HTERT RPE-1 (cell line): ENCODE data around the gene FGA.
"Not testable (repeated sequence)": the region's sequence is repeated elsewhere in the genome, so short reads cannot be mapped to it uniquely, and the experiment has no call there.

ENCODE experiments used
- in situ Hi-C: fragments of 300-500 bp; cut with MboI; formaldehyde crosslinking; loops from 4 replicates; pipeline ENCODE4 v1.14.3; 2020; ENCODE audit warnings: low sequenced_read_pairs

FGA gene

GRCh38 chr4:154608361-154609252, 18.1 kb upstream of the FGA start:
- in situ Hi-C loops = no loop called here

GRCh38 chr4:154606728-154607723, 16.5 kb upstream of the FGA start:
- in situ Hi-C loops = no loop called here

- in situ Hi-C loops = no loop called here
Observed at GRCh38 chr4:154604696-154605200, 14.2 kb upstream of the FGA start.

GRCh38 chr4:154603033-154603943, 12.7 kb upstream of the FGA start:
- in situ Hi-C loops = no loop called here

GRCh38 chr4:154602404-154603020, 12.0 kb upstream of the FGA start:
- in situ Hi-C loops = no loop called here

- in situ Hi-C loops = no loop called here
Observed at GRCh38 chr4:154597798-154598774, 7.5 kb upstream of the FGA start.

- in situ Hi-C loops = not testable (repeated sequence)
Observed at GRCh38 chr4:154597281-154597680, 6.7 kb upstream of the FGA start.

GRCh38 chr4:154595807-154596206, 5.3 kb upstream of the FGA start:
- in situ Hi-C loops = no loop called here

GRCh38 chr4:154594343-154594742, 3.8 kb upstream of the FGA start:
- in situ Hi-C loops = not testable (repeated sequence)

GRCh38 chr4:154593868-154594267, 3.3 kb upstream of the FGA start:
- in situ Hi-C loops = no loop called here

GRCh38 chr4:154591890-154592289, 1.3 kb upstream of the FGA start:
- in situ Hi-C loops = no loop called here

GRCh38 chr4:154589296-154590197, 995 bp downstream of the FGA start:
- in situ Hi-C loops = no loop called here

- in situ Hi-C loops = no loop called here
Observed at GRCh38 chr4:154588198-154588597, 2.3 kb downstream of the FGA start.

- in situ Hi-C loops = no loop called here
Observed at GRCh38 chr4:154586296-154587033, 4.1 kb downstream of the FGA start.

- in situ Hi-C loops = no loop called here
Observed at GRCh38 chr4:154585369-154586018, 5.0 kb downstream of the FGA start.

GRCh38 chr4:154584259-154584658, 6.3 kb downstream of the FGA start:
- in situ Hi-C loops = no loop called here
